ENCODE results near the gene NMRK2.

Gene NMRK2

GRCh38 chr19:3982701-3983541, 50.1 kb downstream of the NMRK2 start:
- DNase-seq, result no peak

GRCh38 chr19:3983542-3983914, 50.7 kb downstream of the NMRK2 start:
- DNase-seq, result no peak

- DNase-seq, result no peak
Observed at GRCh38 chr19:3983936-3984583, 51.2 kb downstream of the NMRK2 start.

GRCh38 chr19:3984584-3984907, 51.7 kb downstream of the NMRK2 start:
- DNase-seq, result no peak

GRCh38 chr19:3984908-3985642, 52.2 kb downstream of the NMRK2 start, which contains the start of gene EEF2:
Gene EEF2, minus strand, starts transcription at chr19:3985463. Its CDS starts 83 bp downstream, at chr19:3985380.
- peak; percentile 53 for DNase-seq

- no peak for DNase-seq
Observed at GRCh38 chr19:3985643-3986259, 52.9 kb downstream of the NMRK2 start.

GRCh38 chr19:3986260-3987041, 53.6 kb downstream of the NMRK2 start:
- peak; percentile 75 for DNase-seq

- peak; percentile 65 for DNase-seq
Observed at GRCh38 chr19:3987619-3988371, 54.9 kb downstream of the NMRK2 start.

- no peak for DNase-seq
Observed at GRCh38 chr19:3990815-3991117, 57.9 kb downstream of the NMRK2 start.
